Hepatic stellate cell (primary cell): ENCODE measurements around the gene MAGI2.
A peak's percentile ranks its signal among the peaks of the same experiment; 100 is the strongest.
"Not testable (repeated sequence)": the region's sequence is repeated elsewhere in the genome, so short reads cannot be mapped to it uniquely, and the experiment has no call there.

ENCODE experiments used
- DNase-seq: peaks from one replicate; pipeline ENCODE4 v3.0.0; 2011; ENCODE audit warnings: low spot score

Gene MAGI2

DNA sequence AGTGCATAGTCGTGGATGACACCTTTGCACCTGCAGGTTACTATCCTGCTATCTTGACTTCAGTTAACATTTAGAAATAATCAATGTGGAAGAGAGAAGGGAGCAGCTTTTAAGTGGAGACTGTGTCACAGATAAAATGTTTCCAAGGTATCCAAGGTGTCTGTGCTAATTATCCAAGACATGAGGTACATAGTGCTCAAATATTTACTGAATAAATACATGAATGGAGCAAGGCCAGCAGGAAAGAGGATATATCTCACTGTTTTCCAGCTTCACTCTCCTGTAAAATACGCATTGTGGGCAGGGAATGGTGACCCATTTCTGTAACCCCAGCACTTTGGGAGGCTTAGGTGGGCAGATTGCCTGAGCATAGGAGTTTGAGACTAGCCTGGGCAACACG is 1102.5 kb downstream of the MAGI2 start:
- DNase-seq = no peak

DNA sequence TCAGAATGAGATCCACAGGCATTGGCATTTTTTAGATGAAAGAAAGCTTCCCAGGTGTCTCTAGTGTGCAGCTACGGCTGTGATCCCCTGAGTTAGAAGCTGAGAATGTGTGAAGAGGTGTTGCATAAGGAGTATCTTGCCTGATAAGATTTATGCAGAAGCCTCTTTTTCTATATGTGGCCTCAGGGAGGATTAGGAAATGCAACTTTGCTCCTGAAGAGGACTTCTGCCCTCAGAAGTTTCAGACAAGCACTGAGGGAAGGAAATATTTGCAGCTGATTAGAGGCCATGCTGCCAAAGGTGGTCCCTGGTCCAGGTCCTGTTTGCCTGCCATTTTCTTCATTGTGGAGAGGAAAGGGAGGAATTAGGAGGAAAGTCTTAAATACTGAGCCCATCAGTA is 1103.1 kb downstream of the MAGI2 start:
- DNase-seq = no peak

DNA sequence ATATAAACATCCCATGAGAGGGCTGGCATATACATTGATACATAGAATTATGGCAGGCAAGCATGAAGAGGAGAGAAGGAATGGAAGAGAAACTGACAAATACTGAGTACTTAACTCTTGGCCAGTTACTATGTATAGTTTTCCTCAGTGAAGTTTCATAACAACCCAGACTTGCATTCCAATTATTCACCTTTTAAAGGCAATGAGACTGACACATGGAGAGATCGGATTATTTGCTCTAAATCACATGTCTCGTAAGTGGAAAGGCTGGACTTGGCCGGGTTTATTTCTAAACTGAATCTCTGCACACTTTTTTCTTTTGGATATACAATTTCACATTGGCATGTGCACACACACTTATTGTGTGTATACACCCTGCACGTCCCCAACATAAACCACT is 1106.6 kb downstream of the MAGI2 start:
- no peak for DNase-seq

DNA sequence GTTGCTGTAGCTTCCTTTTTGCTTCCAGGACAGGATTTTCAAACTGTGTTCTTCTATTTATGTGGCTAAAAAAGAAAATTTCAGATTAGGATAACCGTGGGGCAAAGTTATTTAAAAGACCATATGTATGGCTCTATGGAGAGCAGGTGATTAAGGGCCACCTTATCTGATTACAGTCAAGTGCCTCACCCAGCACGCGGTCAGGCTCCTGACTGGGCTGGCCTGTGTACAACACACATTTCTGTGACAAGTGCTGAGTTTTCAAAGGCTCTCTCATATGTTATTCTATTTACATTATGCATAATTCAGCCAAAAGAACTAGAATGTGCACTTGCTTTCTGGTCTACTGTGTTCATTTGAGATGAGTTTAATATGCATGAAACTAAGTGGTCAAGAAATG is 1107.5 kb downstream of the MAGI2 start:
- no peak for DNase-seq

DNA sequence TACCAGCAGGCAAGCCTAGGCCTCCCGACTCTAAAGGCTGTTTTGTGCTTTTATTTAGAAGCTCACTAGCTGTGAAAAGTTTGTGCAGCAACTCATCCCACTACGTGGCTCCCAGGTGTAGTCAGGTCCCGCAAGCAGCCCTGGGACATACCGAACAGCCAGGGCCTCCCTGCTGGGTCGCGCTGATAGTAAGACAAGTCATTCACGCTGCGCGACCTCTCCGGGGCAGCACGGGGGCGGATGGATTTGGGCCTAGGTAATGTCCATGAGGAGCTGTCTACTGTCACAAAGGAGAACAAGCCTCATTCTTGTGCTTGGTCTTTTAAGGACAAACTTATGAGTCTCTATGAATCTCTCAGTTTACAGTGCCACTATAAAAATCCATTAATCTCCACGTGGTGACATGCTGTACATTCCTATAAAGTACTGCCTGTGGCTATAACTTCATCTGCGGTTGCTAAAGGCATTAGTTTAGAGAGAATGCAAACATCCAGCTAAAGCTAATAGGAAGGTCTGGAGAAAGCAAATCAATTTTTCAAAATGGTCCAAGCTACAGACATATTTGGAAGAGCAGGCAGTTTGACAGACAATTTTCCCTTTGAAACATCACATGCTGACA is 1108.1 kb downstream of the MAGI2 start:
- DNase-seq = no peak

DNA sequence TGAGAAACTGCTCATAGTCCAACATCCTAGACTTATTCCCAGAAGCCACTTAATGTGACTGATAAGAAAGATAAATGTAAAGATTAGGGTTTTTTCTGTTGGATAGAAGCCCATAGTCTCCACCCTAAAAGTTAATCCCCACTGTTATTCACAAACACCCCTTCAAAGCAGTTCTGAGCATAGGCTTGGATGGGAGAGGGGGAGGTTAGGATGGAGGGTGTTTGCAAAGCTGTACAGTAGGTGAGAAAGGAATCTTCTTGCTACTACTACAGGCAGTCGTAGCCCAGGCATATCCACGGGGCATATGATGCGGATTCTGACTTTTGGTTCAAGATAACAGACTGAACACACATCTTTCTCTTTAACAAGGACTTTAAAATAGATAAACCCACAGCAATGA is 1119.0 kb downstream of the MAGI2 start:
- DNase-seq = no peak

DNA sequence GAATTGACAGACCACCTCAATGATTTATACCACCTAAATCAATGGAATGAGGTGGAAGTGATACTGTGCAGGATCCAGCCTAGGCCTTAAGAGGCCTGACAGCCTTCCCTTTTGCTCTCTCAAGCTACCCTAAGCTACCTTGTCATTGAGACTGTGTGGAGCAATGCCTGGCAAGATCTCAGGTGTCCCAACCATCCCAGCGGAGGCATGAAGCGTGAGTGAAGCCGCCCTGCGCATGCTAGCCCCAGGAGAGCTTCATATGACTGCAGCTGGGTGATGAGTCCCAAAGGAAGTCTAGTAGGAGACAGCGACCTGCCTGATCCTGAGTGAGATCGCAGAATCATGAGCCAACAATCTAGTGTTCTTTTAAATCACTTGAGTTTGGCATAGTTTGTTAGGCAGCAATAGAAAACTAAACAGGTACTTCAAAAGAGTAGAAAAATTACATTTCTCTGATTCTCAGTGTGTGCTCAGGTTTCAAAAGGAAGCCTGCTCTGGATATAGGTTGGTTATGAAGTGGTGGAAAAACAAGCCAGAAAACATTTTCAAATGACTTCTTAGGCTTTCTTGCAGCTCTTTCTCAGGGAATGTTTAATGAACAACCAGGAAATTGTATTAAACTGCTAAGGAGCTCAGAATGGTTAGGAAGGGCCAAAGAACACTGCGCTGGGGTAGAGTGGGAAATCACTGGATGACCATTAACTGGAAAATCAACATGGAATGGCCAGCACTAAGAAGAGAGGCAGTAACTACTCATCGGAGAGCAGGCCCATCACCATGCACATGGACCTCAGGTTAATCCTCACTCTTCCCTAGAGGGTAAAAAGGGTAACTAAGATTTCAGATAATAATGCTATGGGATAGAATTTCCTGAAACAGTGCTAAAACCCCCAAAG is 1119.7 kb downstream of the MAGI2 start:
- no peak for DNase-seq

DNA sequence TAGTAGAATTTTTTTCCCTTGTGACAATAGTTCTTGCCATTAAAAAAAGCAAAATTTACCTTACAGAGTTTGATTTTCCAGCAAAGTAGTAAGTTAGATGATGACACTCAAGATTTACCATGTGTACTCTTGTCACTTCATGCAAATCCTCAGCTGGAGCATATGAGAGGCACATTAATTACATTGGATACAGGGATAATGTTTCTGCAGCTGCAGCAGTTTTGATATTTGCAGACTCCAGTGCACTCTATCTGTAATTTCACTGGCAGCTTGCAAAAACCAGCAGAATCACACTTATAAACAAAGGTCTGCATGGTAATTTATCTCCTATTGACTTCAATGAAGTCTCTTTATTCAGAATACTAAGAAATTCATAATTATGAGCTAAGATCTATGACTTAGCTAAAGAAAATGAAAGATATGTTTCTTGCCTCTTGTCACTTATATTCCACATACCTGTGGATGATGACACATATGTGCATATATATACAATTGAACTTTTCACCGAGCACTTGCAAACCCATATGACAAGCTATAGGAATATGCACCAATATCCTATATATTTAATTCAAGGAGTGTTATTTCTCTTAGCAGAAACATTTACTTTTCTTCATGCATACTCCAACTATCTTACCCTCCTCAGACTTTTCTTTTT is 1124.3 kb downstream of the MAGI2 start:
- DNase-seq = no peak

DNA sequence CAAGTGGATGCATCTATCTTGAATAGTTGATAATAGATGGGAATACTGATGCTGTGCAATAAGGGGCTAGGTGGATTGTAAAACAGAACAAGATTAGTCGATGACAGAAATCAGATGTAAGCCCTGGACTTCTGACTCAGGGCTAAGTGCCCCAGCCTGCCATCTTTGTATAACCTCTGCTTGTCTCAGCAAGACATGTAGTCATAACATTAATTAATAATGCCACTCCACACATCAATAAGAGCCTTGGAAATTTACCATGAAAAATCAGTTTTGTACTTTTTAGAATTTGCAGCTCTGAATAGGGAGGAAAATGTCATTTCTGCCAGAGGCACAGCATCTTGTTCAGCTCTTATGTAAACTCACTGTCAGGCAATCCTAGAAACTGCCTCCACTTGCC is 1125.7 kb downstream of the MAGI2 start:
- no peak for DNase-seq

DNA sequence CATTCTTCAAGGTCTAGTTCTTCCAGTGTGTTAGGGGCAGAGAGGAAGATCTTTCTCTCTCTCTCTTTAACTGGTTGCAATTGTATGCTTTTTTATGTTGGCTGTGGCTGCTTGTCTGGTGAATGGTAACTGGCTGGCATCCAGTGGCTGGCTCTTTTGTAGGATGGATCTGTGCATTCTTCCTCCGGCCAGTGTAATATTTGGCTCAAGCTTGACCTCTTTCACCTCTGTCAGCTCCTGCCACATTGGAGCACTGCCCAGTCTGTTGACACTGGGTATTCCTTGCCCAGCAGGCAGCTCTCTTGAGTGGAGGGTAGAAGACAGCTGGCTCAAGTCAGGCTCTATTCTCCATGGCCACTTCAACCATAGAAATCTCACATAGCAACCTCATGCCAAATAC is 1126.6 kb downstream of the MAGI2 start:
- DNase-seq = no peak

DNA sequence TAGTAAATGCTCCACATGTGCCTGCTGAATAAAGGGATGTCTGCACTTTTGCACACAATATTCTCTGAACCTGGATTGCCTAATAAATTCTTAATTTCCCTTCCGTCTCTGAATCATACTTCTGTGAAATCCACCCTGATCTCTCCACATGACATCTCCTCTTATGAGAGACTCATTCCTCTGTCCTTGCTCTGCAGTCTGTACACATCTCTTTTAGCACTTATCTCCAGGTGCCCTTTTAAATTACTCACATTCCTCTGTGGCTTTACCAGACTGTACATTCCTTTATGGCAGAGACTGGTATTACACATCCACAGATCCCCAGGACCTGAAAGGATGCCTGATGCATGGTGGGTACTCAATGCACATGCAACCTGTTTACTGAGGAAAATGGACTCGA is 1127.3 kb downstream of the MAGI2 start:
- no peak for DNase-seq

DNA sequence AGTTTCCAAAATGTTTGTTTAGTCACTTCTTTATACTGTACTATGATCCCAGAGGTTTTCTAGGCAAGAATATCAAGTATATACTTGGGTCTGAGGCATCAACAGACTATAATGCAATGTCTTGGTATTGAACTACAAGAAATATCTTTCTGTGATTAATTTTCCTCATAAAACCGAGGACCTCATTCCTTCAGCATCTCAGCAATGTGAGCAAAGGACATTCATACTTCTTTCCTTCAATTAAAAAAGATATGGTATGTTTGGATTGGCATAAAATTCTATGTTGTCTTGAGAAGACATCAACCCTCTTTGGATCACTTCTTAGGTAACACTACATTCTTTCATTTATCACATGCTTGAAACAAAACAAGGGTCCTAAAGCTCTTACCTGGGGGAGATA is 1130.3 kb downstream of the MAGI2 start:
- no peak for DNase-seq

DNA sequence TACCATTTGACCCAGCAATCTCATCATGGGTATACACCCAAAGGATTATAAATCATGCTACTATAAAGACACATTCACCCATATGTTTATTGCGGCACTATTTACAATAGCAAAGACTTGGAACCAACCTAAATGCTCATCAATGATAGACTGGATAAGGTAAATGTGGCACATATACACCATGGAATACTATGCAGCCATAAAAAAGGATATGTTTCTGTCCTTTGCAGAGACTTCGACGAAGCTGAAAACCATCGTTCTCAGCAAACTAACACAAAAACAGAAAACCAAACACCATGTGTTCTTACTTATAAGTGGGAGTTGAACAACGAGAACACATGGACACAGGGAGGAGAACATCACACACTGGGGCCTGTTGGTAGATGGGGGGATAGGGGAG is 1131.2 kb downstream of the MAGI2 start:
- not testable (repeated sequence) for DNase-seq

DNA sequence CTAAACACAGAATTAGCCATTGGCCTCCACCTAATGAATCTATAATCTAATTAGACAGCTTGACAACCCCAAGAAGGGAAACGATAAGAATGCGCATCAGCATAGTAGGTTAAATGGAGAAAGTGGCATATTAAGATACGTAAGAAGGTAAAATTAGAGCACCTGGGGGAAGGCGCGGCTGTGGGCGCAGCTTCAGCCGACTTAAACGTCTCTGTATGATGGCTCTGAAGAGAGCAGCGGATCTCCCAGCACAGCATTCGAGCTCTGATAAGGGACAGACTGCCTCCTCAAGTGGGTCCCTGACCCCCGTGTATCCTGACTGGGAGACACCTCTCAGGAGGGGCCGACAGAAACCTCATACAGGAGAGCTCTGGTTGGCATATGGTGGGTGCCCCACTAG is 1136.1 kb downstream of the MAGI2 start:
- DNase-seq = no peak

DNA sequence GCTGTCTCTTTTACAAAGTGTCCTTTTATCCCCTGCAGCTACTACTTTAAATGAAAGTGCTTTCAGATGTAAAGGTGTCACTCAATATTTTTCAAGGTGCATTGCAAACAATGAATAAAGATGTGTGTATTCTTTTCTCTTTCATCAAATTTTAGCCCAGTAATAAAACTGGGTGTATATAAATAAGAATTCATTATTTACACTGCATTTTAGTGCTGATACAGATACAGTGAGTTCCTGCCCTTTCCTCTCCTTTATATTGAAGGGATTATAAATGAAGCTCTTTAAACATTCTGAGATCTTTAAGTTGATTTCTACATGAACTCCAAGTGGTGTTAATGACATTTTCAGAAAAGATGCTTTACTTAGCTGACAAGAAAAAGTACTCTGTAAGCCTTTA is 1137.4 kb downstream of the MAGI2 start:
- no peak for DNase-seq

DNA sequence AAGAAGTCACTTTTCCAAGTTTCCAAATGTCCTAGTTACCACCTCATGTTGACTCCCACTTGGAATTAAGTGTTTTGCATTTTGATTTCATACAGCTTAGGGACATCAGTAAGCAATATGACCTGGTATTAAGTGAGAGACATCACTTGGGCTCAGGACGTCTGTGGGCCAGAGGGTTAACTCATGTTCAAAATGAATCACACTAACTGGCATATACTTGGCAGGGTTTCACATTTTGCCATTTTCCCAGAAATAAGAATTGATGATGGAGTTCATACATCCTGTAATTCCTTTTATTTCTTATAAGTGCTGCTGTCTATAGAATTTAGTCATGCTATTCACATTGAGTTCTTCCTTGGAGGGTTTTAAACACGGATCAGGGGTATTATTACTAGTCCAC is 1138.3 kb downstream of the MAGI2 start:
- no peak for DNase-seq

DNA sequence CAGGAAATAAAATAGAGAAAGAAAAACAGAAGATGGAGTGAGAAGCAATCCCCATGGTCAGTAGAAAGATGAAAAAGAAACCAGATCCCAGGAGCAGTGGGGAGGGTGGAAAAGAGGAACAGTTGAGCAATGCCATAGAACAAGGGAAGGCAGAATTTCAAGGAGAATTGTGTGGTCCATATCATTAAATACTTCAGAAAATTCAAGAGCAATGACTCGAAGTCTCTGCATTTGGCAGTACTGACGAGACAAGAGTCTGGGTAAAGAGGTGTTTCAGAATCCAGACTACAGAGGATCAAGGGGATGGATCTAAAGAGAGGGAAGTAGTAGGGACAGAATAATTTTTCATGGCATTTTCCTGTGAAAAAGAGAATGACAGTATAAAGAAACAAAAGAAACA is 1142.3 kb downstream of the MAGI2 start:
- DNase-seq = no peak

DNA sequence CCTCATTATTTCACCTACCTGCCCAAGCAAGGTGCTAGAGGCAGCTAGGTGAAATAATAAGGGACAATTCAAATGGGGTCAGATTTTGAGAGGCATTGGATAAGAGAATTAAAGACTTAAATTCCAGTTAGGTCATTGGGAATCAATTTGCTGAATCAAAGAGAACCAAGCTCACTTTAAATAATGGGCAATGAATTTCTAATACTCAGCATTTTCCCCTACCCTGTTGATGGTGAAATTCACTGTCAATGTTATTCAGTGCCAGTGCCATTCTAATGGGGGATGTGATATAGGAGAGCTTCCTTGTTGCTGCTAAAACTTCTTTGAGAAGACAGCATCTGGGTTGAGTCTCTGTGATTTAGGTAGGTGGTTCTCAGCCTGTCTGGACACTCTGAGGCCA is 1145.6 kb downstream of the MAGI2 start:
- no peak for DNase-seq

DNA sequence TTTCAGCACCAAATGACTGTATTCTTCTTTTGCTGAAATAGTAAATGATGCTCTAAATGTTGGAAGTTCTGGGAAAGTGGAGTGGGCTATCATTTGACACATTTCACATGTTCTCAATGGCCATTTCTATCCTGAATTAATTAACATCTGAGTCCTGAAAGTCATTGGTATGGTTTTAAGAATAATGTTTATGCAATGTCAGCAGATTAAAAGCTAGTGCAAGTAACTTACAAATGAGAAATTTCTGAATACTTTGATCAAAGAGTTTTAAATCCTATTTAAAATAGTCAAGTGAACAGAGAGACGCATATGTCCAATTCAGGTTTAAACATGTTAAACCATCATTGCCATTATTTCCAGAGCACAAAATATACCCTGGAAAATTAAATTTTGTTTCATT is 1146.8 kb downstream of the MAGI2 start:
- no peak for DNase-seq

DNA sequence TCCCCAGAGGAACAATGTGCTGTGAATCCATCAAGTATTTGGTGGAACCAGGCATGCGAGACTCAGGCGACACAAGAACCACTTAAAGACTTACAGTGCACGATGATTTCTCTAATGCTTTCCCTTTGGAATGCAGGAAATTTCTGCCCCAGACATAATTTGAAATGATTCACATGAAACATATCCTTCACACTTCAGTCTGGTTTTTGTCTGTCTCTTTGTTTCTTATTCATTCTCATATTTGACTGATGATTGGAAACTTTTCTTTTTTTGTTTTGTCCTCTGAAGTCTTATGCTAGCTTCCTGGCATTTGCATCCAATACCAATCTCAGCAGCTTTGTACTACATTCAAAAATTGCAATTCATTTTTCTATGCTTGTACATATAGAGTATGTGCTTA is 1152.1 kb downstream of the MAGI2 start:
- peak; percentile 33 for DNase-seq

DNA sequence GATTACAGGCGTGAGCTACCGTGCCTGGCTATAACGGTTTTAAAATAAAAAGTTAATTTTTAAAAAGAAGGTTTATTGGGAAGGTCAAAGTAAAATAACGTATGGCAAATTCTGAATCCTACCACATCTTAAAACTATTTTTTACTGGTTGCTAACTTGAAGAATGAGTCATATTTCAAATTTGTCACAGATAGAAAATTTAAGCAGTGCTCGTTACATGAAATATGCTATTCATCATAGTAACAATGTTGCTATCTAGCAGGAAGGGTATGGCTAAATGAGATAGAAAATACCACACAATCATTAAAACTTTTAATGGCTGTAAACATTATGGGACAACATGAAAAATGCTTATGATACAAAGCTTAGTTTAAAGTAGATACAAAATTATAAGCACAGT is 1154.4 kb downstream of the MAGI2 start:
- DNase-seq = peak; percentile 7

DNA sequence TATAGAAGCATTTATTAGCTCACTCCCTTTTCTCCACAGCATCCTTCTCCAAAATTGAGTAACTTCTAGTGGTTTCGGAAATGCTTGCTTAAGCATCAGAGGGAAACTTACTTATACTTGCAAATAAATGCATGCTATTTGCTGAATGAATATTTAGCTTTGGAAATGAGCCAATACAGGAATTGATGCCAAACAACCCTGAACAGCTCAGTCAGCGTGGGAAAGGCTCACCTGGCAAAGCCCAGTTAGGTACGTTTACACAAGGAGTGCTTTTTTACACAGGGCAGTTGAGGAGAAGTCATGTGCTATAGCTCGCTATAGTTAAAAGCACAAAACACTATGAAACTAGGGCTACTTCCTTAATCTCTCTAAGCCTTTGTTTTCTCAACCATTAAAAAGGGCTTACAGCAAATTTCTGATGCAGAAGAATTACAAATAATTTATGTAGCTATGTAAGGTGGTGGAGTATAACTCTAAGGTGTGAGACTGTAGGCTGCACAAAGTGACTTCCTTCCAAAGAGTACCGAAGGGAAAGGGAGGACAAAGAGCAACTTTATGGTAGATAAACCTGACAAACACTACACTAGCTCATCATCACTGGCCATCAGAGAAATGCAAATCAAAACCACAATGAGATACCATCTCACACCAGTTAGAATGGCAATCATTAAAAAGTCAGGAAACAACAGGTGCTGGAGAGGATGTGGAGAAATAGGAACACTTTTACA is 1156.7 kb downstream of the MAGI2 start:
- DNase-seq = no peak
